Breast epithelium (tissue), 3 donors: ENCODE measurements around the gene TSEN34.

Source experiments
- CTCF ChIP-seq, 3 donors: fragments of 450-650 bp; IDR thresholded peaks; one replicate each; pipeline ENCODE4 v1.5.1; 2016 to 2017; ENCODE audit warnings: antibody characterized with exemption in 3 of 3, mild to moderate bottlenecking in 3 of 3, moderate library complexity in 3 of 3
- POLR2AphosphoS5 ChIP-seq, 3 donors: sonication (generic); formaldehyde crosslinking; IDR thresholded peaks; one replicate each; pipeline ENCODE4 v1.6.1; 2017; ENCODE audit warnings: antibody characterized with exemption in 3 of 3

DNA sequence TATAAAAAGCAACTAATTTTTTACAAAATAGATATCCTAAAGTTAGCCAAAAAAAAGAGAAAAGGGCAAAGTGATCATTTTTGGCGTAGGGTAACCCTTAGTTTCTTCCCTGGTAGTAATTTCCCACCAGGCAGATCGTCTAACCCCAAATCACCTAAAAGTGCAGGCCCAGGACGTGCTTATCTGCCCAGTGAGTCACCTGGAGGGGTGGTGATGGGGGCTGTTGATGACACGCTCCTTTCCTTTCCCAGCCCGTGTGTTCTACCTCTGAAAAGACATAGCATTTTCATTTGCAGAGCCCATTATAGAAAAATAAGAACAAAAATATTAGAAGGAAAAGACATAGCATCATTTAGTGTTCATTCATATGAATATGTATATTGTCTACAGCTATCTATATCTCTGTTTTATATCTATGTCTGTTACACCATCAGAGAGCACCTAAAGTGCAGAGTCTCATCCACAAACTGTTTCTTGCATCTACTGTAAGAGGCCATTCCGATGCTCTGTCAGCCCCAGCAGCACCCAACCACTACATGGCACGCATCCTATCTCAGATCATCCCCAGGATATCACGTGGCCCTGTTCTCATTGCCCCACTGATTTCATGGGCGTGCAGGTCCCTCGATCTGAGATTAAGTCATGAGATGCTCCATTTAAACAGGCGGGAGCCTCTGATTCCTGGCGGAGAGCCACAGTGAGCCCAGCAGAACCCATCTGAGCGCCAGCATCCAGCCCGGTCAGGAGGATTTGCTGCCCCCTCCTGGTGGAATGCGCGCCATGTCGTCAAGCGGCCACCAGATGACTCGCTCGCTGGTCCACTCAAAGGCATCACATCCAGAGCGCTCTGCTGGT lies 40.2 kb downstream of the TSEN34 start:
- TF ChIP-seq CTCF (IDR thresholded peaks at IDR 0.05) (peak; percentile 50 to 85 (median 85)), POLR2AphosphoS5 (IDR thresholded peaks at IDR 0.05) (peak in 1 of 3 donors; percentile 37)
